GM18517 (cell line): Measurements from ENCODE around the gene RCVRN.

ENCODE experiments used
- ATAC-seq: cut with Tn5 transposase; IDR thresholded peaks from one replicate; pipeline ENCODE4 v1.9.1; 2021; ENCODE audit warnings: mild to moderate bottlenecking, moderate library complexity; ENCODE audit not compliant: unreplicated experiment

RCVRN gene

GRCh38 chr17:9899280-9900043, 5.6 kb downstream of the RCVRN start:
- ATAC-seq = no peak

- ATAC-seq = no peak
Observed at GRCh38 chr17:9898812-9899211, 6.3 kb downstream of the RCVRN start.

GRCh38 chr17:9897372-9897968, 7.6 kb downstream of the RCVRN start:
- no peak for ATAC-seq

- ATAC-seq = no peak
Observed at GRCh38 chr17:9895923-9896322, 9.1 kb downstream of the RCVRN start.

- no peak for ATAC-seq
Observed at GRCh38 chr17:9894231-9894630, 10.8 kb downstream of the RCVRN start.

GRCh38 chr17:9893411-9894012, 11.6 kb downstream of the RCVRN start:
- no peak for ATAC-seq

GRCh38 chr17:9890124-9890523, 14.9 kb downstream of the RCVRN start:
- ATAC-seq = no peak

GRCh38 chr17:9887508-9887907, 17.6 kb downstream of the RCVRN start:
- ATAC-seq = no peak

- ATAC-seq = no peak
Observed at GRCh38 chr17:9886141-9886930, 18.7 kb downstream of the RCVRN start.

GRCh38 chr17:9883451-9883850, 21.6 kb downstream of the RCVRN start:
- ATAC-seq = no peak

- ATAC-seq = no peak
Observed at GRCh38 chr17:9880582-9880999, 24.5 kb downstream of the RCVRN start.

GRCh38 chr17:9878786-9879525, 26.1 kb downstream of the RCVRN start:
- no peak for ATAC-seq

GRCh38 chr17:9878356-9878755, 26.7 kb downstream of the RCVRN start:
- ATAC-seq = no peak

GRCh38 chr17:9875441-9875840, 29.6 kb downstream of the RCVRN start:
- ATAC-seq = no peak

GRCh38 chr17:9874722-9875121, 30.3 kb downstream of the RCVRN start:
- ATAC-seq = no peak

GRCh38 chr17:9872852-9873251, 32.2 kb downstream of the RCVRN start:
- ATAC-seq = no peak

- no peak for ATAC-seq
Observed at GRCh38 chr17:9868552-9868951, 36.5 kb downstream of the RCVRN start.

GRCh38 chr17:9865586-9865985, 39.5 kb downstream of the RCVRN start:
- ATAC-seq = no peak

GRCh38 chr17:9862949-9863348, 42.1 kb downstream of the RCVRN start:
- no peak for ATAC-seq

- no peak for ATAC-seq
Observed at GRCh38 chr17:9862220-9862619, 42.9 kb downstream of the RCVRN start.

- no peak for ATAC-seq
Observed at GRCh38 chr17:9860851-9861250, 44.2 kb downstream of the RCVRN start.
